Measurements from ENCODE around the gene DDX24. TPM values are rescaled to one million over a fixed set of nuclear protein-coding genes. Genes with fewer than 3 reads are reported as not detected.

Gene DDX24
- total RNA-seq, 2 donors from 2014 or later = 136 to 393 TPM

GRCh38 chr14:94051779-94052178, 29.2 kb downstream of the DDX24 start:
- H3K4me3 ChIP-seq = no peak overlapping the region
- no peaks in the 10 kb centered on the region for H3K9me3 ChIP-seq
- H3K36me3 ChIP-seq = peaks cover 3 to 40% of the 10 kb centered on the region in 2 donors
- H3K4me1 ChIP-seq (replicated peaks) = no peaks in the 10 kb centered on the region
- peak overlapping the region in 1 of 2 donors; percentile 10 for H3K27ac ChIP-seq
- H3K27me3 ChIP-seq (replicated peaks; ENCODE audit: insufficient read depth) = no peaks in the 10 kb centered on the region
- intact Hi-C loops (cut with DNase I) = no loop called here
- 51% methylated on average over 3 of the region's 3 CpGs for WGBS
- no peak for TF ChIP-seq POLR2AphosphoS5 (IDR thresholded peaks at IDR 0.05)
- no peak for TF ChIP-seq POLR2A (IDR thresholded peaks at IDR 0.05)
- TF ChIP-seq CTCF (IDR thresholded peaks at IDR 0.05) = no peak
- DNase-seq (ENCODE audit: low spot score) = no peak

GRCh38 chr14:94051115-94051514, 29.9 kb downstream of the DDX24 start:
- Histone ChIP-seq H3K4me1 (replicated peaks) (no peaks in the 10 kb centered on the region), H3K27ac (peak overlapping the region in 1 of 2 donors; percentile 10), H3K36me3 (peaks cover 3 to 46% of the 10 kb centered on the region in 2 donors), H3K4me3 (no peak overlapping the region), H3K9me3 (no peaks in the 10 kb centered on the region), H3K27me3 (replicated peaks; ENCODE audit: insufficient read depth) (no peaks in the 10 kb centered on the region)
- WGBS = 43% methylated on average over 9 of the region's 9 CpGs
- intact Hi-C loops (cut with DNase I) = no loop called here
- peak; percentile 29 for DNase-seq (ENCODE audit: low spot score)
- TF ChIP-seq POLR2A (IDR thresholded peaks at IDR 0.05) (no peak), CTCF (IDR thresholded peaks at IDR 0.05) (peak in 3 of 4 experiments; percentile 44 to 45 (median 45)), POLR2AphosphoS5 (IDR thresholded peaks at IDR 0.05) (peak; percentile 21)

GRCh38 chr14:94050231-94050880, 30.6 kb downstream of the DDX24 start:
- H3K36me3 ChIP-seq = peaks cover 3 to 46% of the 10 kb centered on the region in 2 donors
- H3K4me1 ChIP-seq (replicated peaks) = no peaks in the 10 kb centered on the region
- no peak for DNase-seq (ENCODE audit: low spot score)
- H3K9me3 ChIP-seq = no peaks in the 10 kb centered on the region
- no peak overlapping the region for H3K27ac ChIP-seq
- H3K4me3 ChIP-seq = no peak overlapping the region
- intact Hi-C loops (cut with DNase I) = no loop called here
- WGBS = 78% methylated on average over 6 of the region's 6 CpGs
- TF ChIP-seq POLR2A (IDR thresholded peaks at IDR 0.05) = no peak
- no peak for TF ChIP-seq POLR2AphosphoS5 (IDR thresholded peaks at IDR 0.05)
- TF ChIP-seq CTCF (IDR thresholded peaks at IDR 0.05) = no peak
- H3K27me3 ChIP-seq (replicated peaks; ENCODE audit: insufficient read depth) = no peaks in the 10 kb centered on the region

GRCh38 chr14:94049625-94050023, 31.4 kb downstream of the DDX24 start:
- no peak for DNase-seq (ENCODE audit: low spot score)
- H3K4me3 ChIP-seq = no peak overlapping the region
- no peak overlapping the region for H3K27ac ChIP-seq
- WGBS = 100% methylated on average over 2 of the region's 2 CpGs
- TF ChIP-seq POLR2A (IDR thresholded peaks at IDR 0.05) = no peak
- TF ChIP-seq CTCF (IDR thresholded peaks at IDR 0.05) = no peak
- no peak for TF ChIP-seq POLR2AphosphoS5 (IDR thresholded peaks at IDR 0.05)
- intact Hi-C loops (cut with DNase I) = no loop called here
- peaks cover 3 to 41% of the 10 kb centered on the region in 2 donors for H3K36me3 ChIP-seq
- no peaks in the 10 kb centered on the region for H3K9me3 ChIP-seq
- H3K4me1 ChIP-seq (replicated peaks) = no peaks in the 10 kb centered on the region
- no peaks in the 10 kb centered on the region for H3K27me3 ChIP-seq (replicated peaks; ENCODE audit: insufficient read depth)

Data from prostate gland (tissue), 2 donors.